HepG2 (cell line): ENCODE measurements around the gene UBE2E1. TPM values are rescaled to one million over a fixed set of nuclear protein-coding genes. Genes with fewer than 3 reads are reported as not detected.
A peak's percentile ranks its signal among the peaks of the same experiment; 100 is the strongest.

Source experiments
- ATF1 ChIP-seq: IDR thresholded peaks from 2 replicates; pipeline ENCODE4 v1.6.1; 2016; ENCODE audit warnings: mild to moderate bottlenecking, control low read depth
- DR1 ChIP-seq: sonication (generic); formaldehyde crosslinking; IDR thresholded peaks from 2 replicates; pipeline ENCODE4 v1.8.0; 2021; ENCODE audit warnings: mild to moderate bottlenecking, missing genetic modification reagents, inconsistent platforms
- ETV5 ChIP-seq: IDR thresholded peaks from 2 replicates; pipeline ENCODE4 v1.6.1; 2018; ENCODE audit warnings: missing biosample characterization, missing genetic modification reagents, inconsistent platforms, borderline replicate concordance
- GATA4 ChIP-seq: sonication (generic); IDR thresholded peaks from 2 replicates; pipeline ENCODE4 v1.6.1; 2016; ENCODE audit warnings: antibody characterized with exemption, low read depth, borderline replicate concordance
- GMEB2 ChIP-seq: IDR thresholded peaks from 2 replicates; pipeline ENCODE4 v1.6.1; 2016; ENCODE audit warnings: missing biosample characterization, missing genetic modification reagents, low read depth
- HOXD1 ChIP-seq: sonication (generic); formaldehyde crosslinking; IDR thresholded peaks from 2 replicates; pipeline ENCODE4 v1.5.0; 2020; ENCODE audit warnings: missing genetic modification reagents
- MATR3 ChIP-seq: sonication (generic); formaldehyde crosslinking; IDR thresholded peaks from 2 replicates; pipeline ENCODE4 v1.4.0; 2020; ENCODE audit warnings: missing genetic modification reagents
- MIER3 ChIP-seq: IDR thresholded peaks from 2 replicates; pipeline ENCODE4 v1.6.1; 2016; ENCODE audit warnings: missing compliant biosample characterization, borderline replicate concordance
- NCOR1 ChIP-seq: fragments of 200-600 bp; sonication (generic); IDR thresholded peaks from 2 replicates; pipeline ENCODE4 v1.7.0; 2017; ENCODE audit warnings: antibody characterized with exemption, low read length, borderline replicate concordance
- RARA ChIP-seq: IDR thresholded peaks from 2 replicates; pipeline ENCODE4 v1.6.1; 2016; ENCODE audit warnings: missing genetic modification reagents, missing compliant biosample characterization
- RELA ChIP-seq: sonication (generic); formaldehyde crosslinking; IDR thresholded peaks from 2 replicates; pipeline ENCODE4 v1.4.0; 2020; ENCODE audit warnings: missing genetic modification reagents
- RFX1 ChIP-seq: fragments of 450-650 bp; IDR thresholded peaks from 2 replicates; pipeline ENCODE4 v1.6.1; 2017
- RFX3 ChIP-seq: IDR thresholded peaks from 2 replicates; pipeline ENCODE4 v1.6.1; 2016; ENCODE audit warnings: missing biosample characterization, missing genetic modification reagents
- SCMH1 ChIP-seq: sonication (generic); formaldehyde crosslinking; IDR thresholded peaks from 2 replicates; pipeline ENCODE4 v1.9.0; 2021; ENCODE audit warnings: missing genetic modification reagents, mild to moderate bottlenecking, borderline replicate concordance
- SNAPC2 ChIP-seq: sonication (generic); formaldehyde crosslinking; IDR thresholded peaks from 2 replicates; pipeline ENCODE4 v1.8.1; 2022; ENCODE audit warnings: mild to moderate bottlenecking, missing genetic modification reagents
- SOX6 ChIP-seq, 2 experiments: fragments of 450-650 bp in 1 of 2; sonication (generic) in 1 of 2; formaldehyde crosslinking in 1 of 2; IDR thresholded peaks; 2 replicates each; pipeline versions ENCODE4 v1.4.0 to v1.6.1; 2017 to 2020; ENCODE audit warnings: antibody characterized with exemption in 1 of 2, mild to moderate bottlenecking in 1 of 2, missing genetic modification reagents in 1 of 2
- SRF ChIP-seq: IDR thresholded peaks from 2 replicates; pipeline ENCODE4 v1.6.1; 2011; ENCODE audit warnings: mild to moderate bottlenecking, low read depth, low read length, moderate library complexity
- SYNCRIP ChIP-seq: fragments of 200-400 bp; formaldehyde crosslinking; IDR thresholded peaks from 2 replicates; pipeline ENCODE4 v1.6.1; 2018; ENCODE audit warnings: mild to moderate bottlenecking, low read depth, low read length; ENCODE audit not compliant: insufficient read depth
- TMF1 ChIP-seq: sonication (generic); formaldehyde crosslinking; IDR thresholded peaks from 2 replicates; pipeline ENCODE4 v1.8.1; 2022; ENCODE audit warnings: low read depth, missing genetic modification reagents
- TSC22D2 ChIP-seq: sonication (generic); formaldehyde crosslinking; IDR thresholded peaks from 2 replicates; pipeline ENCODE4 v1.5.1; 2020; ENCODE audit warnings: missing genetic modification reagents, mild to moderate bottlenecking, borderline replicate concordance
- ZNF256 ChIP-seq: sonication (generic); formaldehyde crosslinking; conservative IDR thresholded peaks from 2 replicates; pipeline ENCODE4 v1.4.0; 2020; ENCODE audit warnings: missing genetic modification reagents
- ZNF264 ChIP-seq: sonication (generic); formaldehyde crosslinking; IDR thresholded peaks from 2 replicates; pipeline ENCODE4 v1.4.0; 2020; ENCODE audit warnings: missing genetic modification reagents
- ZNF543 ChIP-seq: sonication (generic); formaldehyde crosslinking; IDR thresholded peaks from 2 replicates; pipeline ENCODE4 v1.4.0; 2020; ENCODE audit warnings: mild to moderate bottlenecking, missing genetic modification reagents
- ZNF570 ChIP-seq: sonication (generic); formaldehyde crosslinking; IDR thresholded peaks from 2 replicates; pipeline ENCODE4 v1.4.0; 2020; ENCODE audit warnings: mild to moderate bottlenecking, missing genetic modification reagents, borderline replicate concordance
- ZNF740 ChIP-seq: sonication (generic); formaldehyde crosslinking; IDR thresholded peaks from 2 replicates; pipeline ENCODE4 v1.4.0; 2020; ENCODE audit warnings: missing genetic modification reagents
- ZNF746 ChIP-seq: sonication (generic); formaldehyde crosslinking; IDR thresholded peaks from 2 replicates; pipeline ENCODE4 v1.8.0; 2022; ENCODE audit warnings: mild to moderate bottlenecking, missing genetic modification reagents
- ZNF75D ChIP-seq: sonication (generic); formaldehyde crosslinking; IDR thresholded peaks from 2 replicates; pipeline ENCODE4 v1.8.1; 2023; ENCODE audit warnings: missing genetic modification reagents, mild to moderate bottlenecking, borderline replicate concordance
- ZNF768 ChIP-seq: sonication (generic); formaldehyde crosslinking; IDR thresholded peaks from 2 replicates; pipeline ENCODE4 v1.4.0; 2020; ENCODE audit warnings: missing genetic modification reagents
- ZNF841 ChIP-seq: sonication (generic); formaldehyde crosslinking; IDR thresholded peaks from 2 replicates; pipeline ENCODE4 v1.8.1; 2023; ENCODE audit warnings: missing genetic modification reagents, borderline replicate concordance
- ZSCAN12 ChIP-seq: sonication (generic); formaldehyde crosslinking; IDR thresholded peaks from 2 replicates; pipeline ENCODE4 v1.9.0; 2021; ENCODE audit warnings: mild to moderate bottlenecking, missing genetic modification reagents
- ZSCAN29 ChIP-seq: sonication (generic); formaldehyde crosslinking; conservative IDR thresholded peaks from 2 replicates; pipeline ENCODE4 v1.4.0; 2020; ENCODE audit warnings: mild to moderate bottlenecking, missing genetic modification reagents
- ZSCAN30 ChIP-seq: sonication (generic); formaldehyde crosslinking; IDR thresholded peaks from 2 replicates; pipeline ENCODE4 v1.5.0; 2020; ENCODE audit warnings: mild to moderate bottlenecking, missing genetic modification reagents
- polyA plus RNA-seq, 8 experiments: library from polyadenylated mRNA; depleted of rRNA in 3 of 8; stranded (reverse) in 7 of 8; unstranded in 1 of 8; fragments of >200 nt; fragmentation: Illumina TruSeq in 4 of 8; extraction: Trizol in 4 of 8; gene quantifications; 2 replicates each; pipeline versions ENCODE4 v1.2.1 to v1.2.3, GENCODE V29; 2011 to 2016; ENCODE audit warnings: low read depth in 4 of 8, missing spikeins in 1 of 8, mixed read lengths in 1 of 8; ENCODE audit not compliant: insufficient read depth in 1 of 8
- total RNA-seq, 5 experiments: library from RNA; depleted of rRNA; stranded (reverse); fragments of >200 nt; fragmentation: Illumina TruSeq; extraction: Trizol; gene quantifications; 2 replicates each; pipeline ENCODE4 v1.2.3, GENCODE V29; 2016; ENCODE audit warnings: low read depth in 1 of 5

UBE2E1 gene
- total and polyA plus RNA-seq, 2 of the 13 experiments (the other 11 are each of a cell fraction or from before 2014, with no cell fraction given), result 55.4 to 61.8 TPM

- TF ChIP-seq ZSCAN29 (CRISPR knock-in tag) (no peak), SNAPC2 (no peak), SYNCRIP (no peak), TSC22D2 (CRISPR knock-in tag) (peak; percentile 37; the same call in 1 of the 2 replicates), RFX1 (no peak), ZNF75D (no peak), ZNF740 (CRISPR knock-in tag) (no peak), ZNF841 (CRISPR knock-in tag) (no peak), ZNF746 (CRISPR knock-in tag) (peak; percentile 79), ZNF264 (CRISPR knock-in tag) (peak; percentile 73; the same call in 1 of the 2 replicates), ETV5 (CRISPR knock-in tag) (peak; percentile 87; the same call in 1 of the 2 replicates), ZSCAN30 (CRISPR knock-in tag) (no peak), MATR3 (CRISPR knock-in tag) (no peak), SOX6 (IDR thresholded peaks at IDR 0.05) (no peak), SOX6 (CRISPR knock-in tag; IDR thresholded peaks at IDR 0.05) (peak; percentile 66; the same call in 1 of the 2 replicates), RFX3 (CRISPR knock-in tag) (no peak), HOXD1 (CRISPR knock-in tag) (peak; percentile 59; the same call in 1 of the 2 replicates), ZNF768 (CRISPR knock-in tag) (peak; percentile 43; the same call in 1 of the 2 replicates), TMF1 (CRISPR knock-in tag) (no peak; the same call in 1 of the 2 replicates), DR1 (CRISPR knock-in tag) (peak; percentile 96), ATF1 (CRISPR knock-in tag) (no peak; the same call in none of the 2 replicates), ZNF256 (CRISPR knock-in tag) (peak; percentile 74), NCOR1 (peak; percentile 45; the same call in 1 of the 2 replicates), MIER3 (CRISPR knock-in tag) (peak; percentile 91), ZNF543 (CRISPR knock-in tag) (no peak), RELA (CRISPR knock-in tag) (0 out of 2 replicates have a peak, but pooled peaks have one; percentile 45), GMEB2 (peak; percentile 60; the same call in 1 of the 2 replicates), RARA (CRISPR knock-in tag) (peak; percentile 39; the same call in 1 of the 2 replicates), SRF (no peak), ZSCAN12 (no peak), SCMH1 (CRISPR knock-in tag) (no peak), GATA4 (peak; percentile 72), ZNF570 (no peak)
These were observed 111.3 kb downstream of the UBE2E1 start, which contains the start of the genes NKIRAS1 and RPL15 (continued) for GRCh38 chr3:23916886-23917678.
